ENCODE results near the gene PSME1. TPM values are rescaled to one million over a fixed set of nuclear protein-coding genes. Genes with fewer than 3 reads are reported as not detected.

The PSME1 gene
- total and polyA plus RNA-seq, 2 donors from 2014 or later, result 244 to 333 TPM

DNA sequence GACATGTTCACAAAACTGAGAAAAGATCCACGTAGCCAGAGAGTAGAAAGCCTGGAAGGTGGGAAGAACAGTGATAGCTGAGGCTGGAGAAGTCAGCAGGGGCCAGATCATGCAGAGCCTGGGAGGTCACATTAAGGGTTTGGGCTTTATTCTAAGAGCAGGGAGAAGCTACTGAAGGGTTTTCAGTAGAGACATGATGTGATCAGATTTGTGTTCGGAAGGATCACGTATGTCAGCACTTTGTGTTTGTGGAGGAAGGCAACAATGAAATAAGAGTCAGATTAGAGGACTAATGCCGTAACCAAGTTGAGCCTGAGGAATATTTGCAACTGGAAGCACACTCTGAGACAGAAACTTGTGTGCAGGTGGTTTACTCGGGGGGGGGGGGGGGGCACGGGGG is 46.1 kb upstream of the PSME1 start:
- Histone ChIP-seq H3K27ac (ENCODE audit: low read depth in 2 of 2, low read length in 2 of 2) (no peak overlapping the region), H3K4me3 (ENCODE audit: low read length in 3 of 3) (no peak overlapping the region), H3K36me3 (ENCODE audit: control insufficient read depth in 2 of 3, insufficient read depth in 3 of 3, low read length in 3 of 3) (no peaks in the 10 kb centered on the region), H3K9me3 (ENCODE audit: control insufficient read depth in 2 of 3, insufficient read depth in 1 of 3, low read length in 3 of 3) (no peaks in the 10 kb centered on the region), H3K4me1 (ENCODE audit: control insufficient read depth in 2 of 3, insufficient read depth in 2 of 3, low read depth in 1 of 3, low read length in 3 of 3) (peaks cover 0 to 13% (median 0%) of the 10 kb centered on the region in 3 donors), H3K9ac (ENCODE audit: low read length in 3 of 3) (no peak overlapping the region), H3K27me3 (ENCODE audit: control insufficient read depth, insufficient read depth, low read length) (no peaks in the 10 kb centered on the region)
- TF ChIP-seq, protein P1, sequence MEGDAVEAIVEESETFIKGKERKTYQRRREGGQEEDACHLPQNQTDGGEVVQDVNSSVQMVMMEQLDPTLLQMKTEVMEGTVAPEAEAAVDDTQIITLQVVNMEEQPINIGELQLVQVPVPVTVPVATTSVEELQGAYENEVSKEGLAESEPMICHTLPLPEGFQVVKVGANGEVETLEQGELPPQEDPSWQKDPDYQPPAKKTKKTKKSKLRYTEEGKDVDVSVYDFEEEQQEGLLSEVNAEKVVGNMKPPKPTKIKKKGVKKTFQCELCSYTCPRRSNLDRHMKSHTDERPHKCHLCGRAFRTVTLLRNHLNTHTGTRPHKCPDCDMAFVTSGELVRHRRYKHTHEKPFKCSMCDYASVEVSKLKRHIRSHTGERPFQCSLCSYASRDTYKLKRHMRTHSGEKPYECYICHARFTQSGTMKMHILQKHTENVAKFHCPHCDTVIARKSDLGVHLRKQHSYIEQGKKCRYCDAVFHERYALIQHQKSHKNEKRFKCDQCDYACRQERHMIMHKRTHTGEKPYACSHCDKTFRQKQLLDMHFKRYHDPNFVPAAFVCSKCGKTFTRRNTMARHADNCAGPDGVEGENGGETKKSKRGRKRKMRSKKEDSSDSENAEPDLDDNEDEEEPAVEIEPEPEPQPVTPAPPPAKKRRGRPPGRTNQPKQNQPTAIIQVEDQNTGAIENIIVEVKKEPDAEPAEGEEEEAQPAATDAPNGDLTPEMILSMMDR (IDR thresholded peaks at IDR 0.05; ENCODE audit: borderline replicate concordance, extremely low read depth, insufficient read depth), result no peak
- DNase-seq, result no peak
- intact Hi-C loops (cut with DNase I), result no loop called here
- no peak for FAIRE-seq

DNA sequence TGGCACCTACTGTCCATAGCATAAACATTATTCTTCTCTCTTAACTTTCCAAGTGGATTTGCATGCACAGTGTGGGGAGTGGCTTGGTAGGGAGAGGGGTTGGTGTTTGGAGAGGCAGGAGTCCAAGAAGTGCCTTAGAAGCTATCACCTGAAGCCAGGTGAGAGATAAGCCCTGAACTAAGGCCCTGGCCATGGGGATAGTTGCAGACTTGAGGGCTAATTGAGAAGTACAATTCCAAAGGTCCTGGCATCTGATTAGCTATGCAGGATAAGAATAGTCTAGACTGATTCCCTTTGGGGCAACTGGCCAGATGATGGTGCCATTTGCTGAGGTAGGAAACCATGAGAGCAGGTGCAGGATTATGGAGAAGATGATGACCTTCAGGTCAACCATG is 43.9 kb upstream of the PSME1 start:
- Histone ChIP-seq H3K9me3 (ENCODE audit: control insufficient read depth in 2 of 3, insufficient read depth in 1 of 3, low read length in 3 of 3) (no peaks in the 10 kb centered on the region), H3K4me1 (ENCODE audit: control insufficient read depth in 2 of 3, insufficient read depth in 2 of 3, low read depth in 1 of 3, low read length in 3 of 3) (peaks cover 0 to 25% (median 4%) of the 10 kb centered on the region in 3 donors), H3K9ac (ENCODE audit: low read length in 3 of 3) (no peak overlapping the region), H3K4me3 (ENCODE audit: low read length in 3 of 3) (no peak overlapping the region), H3K27ac (ENCODE audit: low read depth in 2 of 2, low read length in 2 of 2) (no peak overlapping the region), H3K36me3 (ENCODE audit: control insufficient read depth in 2 of 3, insufficient read depth in 3 of 3, low read length in 3 of 3) (peaks cover 0 to 8% (median 2%) of the 10 kb centered on the region in 3 donors), H3K27me3 (ENCODE audit: control insufficient read depth, insufficient read depth, low read length) (no peaks in the 10 kb centered on the region)
- intact Hi-C loops (cut with DNase I), result no loop called here
- FAIRE-seq (no peak), DNase-seq (no peak)
- TF ChIP-seq, protein P1 (IDR thresholded peaks at IDR 0.05; ENCODE audit: borderline replicate concordance, extremely low read depth, insufficient read depth), result no peak

DNA sequence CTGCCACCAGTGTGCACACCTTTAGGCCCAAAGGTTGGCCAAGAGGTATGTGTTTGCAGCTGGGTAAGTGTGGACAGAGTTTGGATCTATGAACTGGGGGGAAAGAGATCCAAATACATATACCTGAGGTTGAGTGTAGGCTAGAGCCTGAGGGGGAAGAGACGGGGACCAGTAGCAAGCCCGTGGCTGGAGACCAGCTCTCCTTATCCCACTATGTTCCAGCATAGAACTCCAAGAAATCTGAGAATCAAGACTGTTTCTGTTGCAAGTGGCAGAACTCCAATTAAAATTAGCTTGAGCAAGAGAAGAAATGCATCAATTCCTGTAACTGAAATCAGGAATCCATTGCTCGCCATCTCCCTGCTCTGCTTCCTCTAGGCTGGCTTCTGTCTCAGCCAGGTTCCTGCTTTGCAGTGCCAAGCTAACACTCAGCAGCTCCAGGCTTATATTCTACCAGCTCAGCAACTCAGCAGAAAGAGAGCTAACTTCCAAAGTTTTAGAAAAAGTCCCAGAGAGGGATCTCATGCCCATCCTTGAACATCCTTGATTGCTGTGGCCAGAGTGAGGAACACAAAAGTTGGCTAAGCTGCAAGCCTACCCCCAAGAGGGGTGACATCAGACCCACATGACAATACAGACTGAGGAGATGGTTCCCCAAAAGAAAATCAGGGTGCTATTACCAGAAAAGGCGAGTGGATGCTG is 43.3 kb upstream of the PSME1 start:
- H3K36me3 ChIP-seq (ENCODE audit: control insufficient read depth in 2 of 3, insufficient read depth in 3 of 3, low read length in 3 of 3), result peaks cover 0 to 8% (median 2%) of the 10 kb centered on the region in 3 donors
- intact Hi-C loops (cut with DNase I), result no loop called here
- peak overlapping the region in 1 of 2 donors; percentile 16 for H3K27ac ChIP-seq (ENCODE audit: low read depth in 2 of 2, low read length in 2 of 2)
- H3K4me1 ChIP-seq (ENCODE audit: control insufficient read depth in 2 of 3, insufficient read depth in 2 of 3, low read depth in 1 of 3, low read length in 3 of 3), result peaks cover 0 to 25% (median 4%) of the 10 kb centered on the region in 3 donors
- H3K9ac ChIP-seq (ENCODE audit: low read length in 3 of 3), result no peak overlapping the region
- H3K4me3 ChIP-seq (ENCODE audit: low read length in 3 of 3), result peak overlapping the region in 2 of 3 donors; percentile 13 to 38
- TF ChIP-seq, protein P1 (IDR thresholded peaks at IDR 0.05; ENCODE audit: borderline replicate concordance, extremely low read depth, insufficient read depth), result no peak
- FAIRE-seq, result no peak
- no peak for DNase-seq
- no peaks in the 10 kb centered on the region for H3K27me3 ChIP-seq (ENCODE audit: control insufficient read depth, insufficient read depth, low read length)
- no peaks in the 10 kb centered on the region for H3K9me3 ChIP-seq (ENCODE audit: control insufficient read depth in 2 of 3, insufficient read depth in 1 of 3, low read length in 3 of 3)

Data from kidney (tissue), 14 donors.